Glomerular visceral epithelial cell (primary cell): ENCODE measurements around the gene STAT1.
A peak's percentile ranks its signal among the peaks of the same experiment; 100 is the strongest.

Experiments
- DNase-seq: peaks from one replicate; pipeline ENCODE4 v3.0.0-alpha.2; 2016; ENCODE audit errors: extremely low spot score

STAT1 gene

DNA sequence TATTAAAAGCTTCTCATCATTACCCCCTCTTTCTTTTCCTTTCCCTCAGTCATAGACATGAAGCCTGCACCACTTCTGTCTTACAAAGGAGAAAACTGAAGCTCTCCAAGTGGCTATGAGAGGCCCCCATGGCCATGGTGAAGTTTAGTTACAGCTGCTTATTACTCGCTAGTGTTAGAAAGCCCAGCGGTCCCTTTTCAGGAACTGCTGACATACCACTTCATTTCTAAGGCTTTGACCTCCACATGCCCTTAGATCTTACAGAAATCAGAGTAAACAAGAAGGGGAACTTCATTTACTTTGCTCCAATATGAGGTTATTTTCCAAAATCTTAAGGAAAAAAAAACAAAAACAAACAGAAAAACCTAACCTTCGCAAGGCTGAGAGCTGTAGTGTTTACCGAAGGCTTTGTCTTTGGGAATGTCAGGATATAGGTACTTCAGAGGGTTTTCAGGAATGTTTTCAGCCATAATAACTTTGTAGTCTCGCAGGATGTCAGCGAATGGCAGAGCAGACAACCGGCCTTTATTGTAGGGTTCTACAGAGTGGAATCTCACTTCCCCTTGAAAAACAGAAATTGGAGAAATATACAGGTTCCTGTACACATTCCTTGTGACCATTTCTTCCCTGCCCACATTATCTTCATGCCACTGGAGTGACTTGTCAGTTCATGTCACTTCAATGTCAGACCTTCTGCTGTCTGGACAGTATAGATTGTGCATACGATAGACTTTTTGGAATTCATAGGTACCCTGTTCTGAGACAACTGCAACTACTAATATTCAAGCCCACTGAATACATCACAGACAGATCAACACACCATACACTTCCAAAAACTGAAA lies 18.8 kb upstream of the STAT1 start:
- DNase-seq = no peak

DNA sequence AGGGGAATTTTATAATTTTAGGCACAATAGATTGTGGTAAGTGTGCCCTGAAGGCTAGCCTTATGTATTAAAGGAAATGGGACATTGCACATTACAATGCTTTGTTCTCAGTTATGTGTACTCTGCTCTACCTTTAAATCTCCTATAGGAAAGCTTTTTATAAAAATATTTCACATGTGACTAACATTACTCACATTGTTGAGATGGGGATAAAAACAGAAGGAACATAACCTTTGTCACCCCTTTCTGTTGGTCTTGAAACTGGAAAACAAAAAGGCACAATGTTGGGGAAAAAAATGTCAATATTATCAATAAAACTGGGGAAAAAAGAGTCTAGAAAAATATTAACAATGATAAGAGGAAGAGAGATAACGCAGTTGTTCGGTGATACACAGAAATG lies 17.3 kb upstream of the STAT1 start:
- DNase-seq = no peak

DNA sequence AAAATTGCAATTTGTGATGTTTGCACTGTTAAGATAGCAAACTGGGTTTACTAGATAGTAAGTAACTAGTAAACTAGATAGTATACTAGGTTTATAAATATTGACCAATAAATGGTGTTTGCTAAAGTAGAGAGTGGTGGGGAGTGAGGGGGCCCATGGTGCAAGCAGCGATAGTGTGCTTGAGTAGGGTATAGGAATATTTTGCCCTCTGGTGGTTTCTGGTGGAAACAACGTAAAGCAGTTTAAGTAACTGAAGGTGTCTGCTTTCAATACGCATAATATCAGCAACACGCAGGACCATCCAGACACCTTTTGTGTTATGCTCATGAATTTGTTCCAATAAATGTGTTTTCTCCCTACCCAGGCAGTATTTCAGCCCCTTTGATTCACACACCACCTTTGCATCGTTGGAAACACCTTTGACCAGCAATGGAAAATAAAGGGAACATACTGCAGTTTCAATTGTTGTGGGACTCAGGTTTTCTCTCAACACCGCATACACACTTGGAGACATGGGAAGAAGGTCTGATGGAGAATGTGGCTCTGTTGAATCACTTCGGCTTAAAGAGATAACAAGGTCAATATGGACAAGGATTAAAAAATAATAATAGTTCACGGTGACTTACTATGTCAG lies 16.7 kb upstream of the STAT1 start:
- DNase-seq = peak; percentile 69

DNA sequence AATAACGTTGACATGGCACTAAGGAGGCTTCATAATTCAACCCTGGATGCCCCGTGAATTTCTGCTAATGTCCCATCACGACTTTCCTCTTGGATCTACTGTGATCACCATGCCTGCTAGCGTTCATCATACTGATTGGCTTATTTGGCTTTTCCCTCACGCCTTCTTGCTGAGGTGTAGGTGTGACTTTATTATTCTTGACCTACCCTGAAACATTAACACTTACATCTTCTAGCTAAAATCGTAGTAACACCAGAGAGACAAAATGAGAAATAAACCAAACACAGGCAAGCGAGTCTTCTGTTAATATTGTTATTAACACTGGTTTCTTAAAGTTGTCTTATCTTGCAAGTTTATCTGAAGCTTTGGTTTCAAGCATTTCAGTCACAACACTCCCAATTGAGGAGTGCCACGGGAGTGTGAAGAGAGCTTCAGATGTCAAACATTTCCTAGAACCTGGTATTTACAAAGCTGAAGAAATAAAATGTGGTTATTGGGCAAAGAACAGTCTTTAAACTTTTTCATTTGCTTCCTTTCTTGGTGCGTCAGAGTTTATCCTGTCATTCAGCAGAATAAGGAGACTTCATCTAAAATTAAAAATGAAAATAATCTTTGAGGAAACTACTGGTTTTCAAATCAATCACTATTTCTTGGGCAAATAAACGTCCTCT lies 15.4 kb upstream of the STAT1 start:
- no peak for DNase-seq

DNA sequence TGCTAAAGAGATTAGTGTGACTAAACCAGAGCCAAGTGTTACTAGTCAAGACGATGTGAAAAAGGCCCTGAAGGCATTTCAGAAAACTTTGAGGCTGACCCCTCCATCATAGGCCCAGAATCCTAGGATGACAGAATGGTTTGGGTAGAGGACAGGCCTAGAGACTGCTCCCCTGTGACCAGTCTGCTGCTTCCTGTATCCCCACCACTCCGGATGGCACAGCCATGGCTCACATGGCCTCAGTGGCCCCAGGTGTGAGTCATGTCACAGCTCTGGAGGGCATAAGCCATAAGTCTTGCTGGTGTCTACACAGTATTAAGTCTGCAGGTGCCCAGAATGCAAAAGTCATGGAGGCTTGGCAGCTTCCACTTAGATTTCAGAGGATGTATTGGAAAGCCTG lies 12.4 kb upstream of the STAT1 start:
- no peak for DNase-seq

DNA sequence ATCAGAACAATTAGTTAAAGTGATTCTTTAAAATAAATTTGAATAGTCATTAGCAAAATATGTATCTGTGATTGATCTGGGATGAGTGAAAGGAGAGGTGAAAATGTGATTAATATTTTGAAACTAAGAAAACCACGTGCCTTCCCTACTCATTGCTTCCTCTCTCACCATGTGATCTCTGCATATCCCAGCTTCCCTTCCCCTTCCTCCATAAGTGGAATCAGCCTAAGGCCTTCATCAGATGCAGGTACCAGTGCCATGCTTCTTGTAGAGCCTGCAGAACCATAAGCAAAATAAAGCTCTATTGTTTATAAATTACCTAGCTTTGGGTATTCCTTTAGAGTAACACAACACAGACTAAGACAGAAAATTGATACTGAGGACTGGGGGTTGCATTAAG lies 11.2 kb upstream of the STAT1 start:
- DNase-seq = no peak

DNA sequence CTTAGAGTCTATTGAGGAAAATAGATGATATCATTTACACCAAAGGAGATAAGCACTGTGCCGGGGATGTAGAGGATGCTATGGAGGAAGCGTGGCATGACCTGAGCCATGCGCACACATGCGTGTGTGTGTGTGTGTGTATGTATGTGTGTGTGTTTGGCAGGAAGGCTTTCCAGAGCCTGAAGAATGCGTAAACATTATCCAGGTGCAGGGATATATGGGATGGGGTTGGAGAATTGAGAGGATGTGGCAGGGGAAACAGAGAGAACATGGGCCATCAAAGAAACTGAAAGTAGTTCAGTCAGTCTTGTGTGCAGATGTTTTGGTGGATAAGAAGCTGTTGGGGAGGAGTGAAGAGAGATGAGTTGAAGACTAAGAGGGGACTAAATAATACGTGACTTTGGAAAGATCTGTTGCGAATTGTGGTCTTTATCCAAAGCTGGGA lies 9.3 kb upstream of the STAT1 start:
- DNase-seq = no peak

DNA sequence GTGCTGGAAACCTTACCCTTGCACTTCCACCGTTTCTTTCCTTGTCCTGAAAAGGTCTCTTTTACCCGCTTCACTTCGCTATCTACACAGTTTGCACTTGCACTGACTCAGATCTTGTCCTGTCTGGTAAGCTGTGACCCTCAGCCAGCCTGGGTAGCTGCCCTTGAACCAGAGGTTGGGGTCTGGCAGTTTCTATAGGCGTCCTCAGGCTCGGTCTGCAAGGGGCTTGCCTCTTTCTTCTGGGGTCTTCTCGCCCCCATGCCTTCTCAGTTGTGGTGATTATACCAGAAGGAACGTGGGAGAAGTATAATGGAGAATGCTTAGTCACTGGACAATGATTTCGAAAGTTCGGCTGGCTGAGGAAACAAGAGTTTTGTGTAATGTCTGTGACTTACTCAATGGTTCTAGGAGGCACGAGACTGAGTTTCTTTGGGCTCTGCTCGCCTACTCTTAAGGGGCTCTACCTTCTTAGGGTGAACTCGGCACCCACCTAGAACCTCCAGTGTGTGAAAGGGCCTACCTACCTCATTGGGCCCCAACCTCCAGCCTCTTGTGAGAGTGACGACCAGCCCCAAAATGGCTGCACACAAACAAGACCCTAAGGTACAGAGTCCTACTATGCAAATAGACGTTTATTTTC lies 6.9 kb upstream of the STAT1 start:
- peak; percentile 53 for DNase-seq

DNA sequence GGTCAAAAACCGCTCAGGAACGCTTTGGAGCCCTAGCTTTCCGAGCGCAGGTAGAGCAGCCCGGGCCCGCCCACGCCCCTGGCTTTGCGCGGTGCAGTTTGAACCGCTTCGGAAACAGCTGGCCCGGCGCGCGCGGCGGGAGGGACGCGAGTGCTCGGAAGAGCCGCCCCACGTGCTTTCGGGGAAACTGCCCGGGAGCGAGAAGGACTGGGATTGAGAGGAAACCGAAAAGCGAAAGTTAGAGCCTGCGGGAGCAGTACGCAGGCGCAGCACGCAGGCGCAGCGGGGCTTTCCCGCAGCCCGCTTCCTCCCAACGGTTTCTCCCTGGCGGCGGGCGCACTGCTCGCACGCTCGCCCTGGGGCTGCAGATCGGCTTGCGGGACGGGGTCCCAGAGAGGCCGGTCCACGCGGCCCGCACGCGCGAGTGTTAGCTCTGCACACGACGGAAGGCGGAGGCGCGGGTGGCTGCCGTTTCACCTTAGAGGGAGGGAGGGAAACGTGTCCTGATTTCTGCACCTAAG lies 6.3 kb upstream of the STAT1 start:
- peak; percentile 99 for DNase-seq

DNA sequence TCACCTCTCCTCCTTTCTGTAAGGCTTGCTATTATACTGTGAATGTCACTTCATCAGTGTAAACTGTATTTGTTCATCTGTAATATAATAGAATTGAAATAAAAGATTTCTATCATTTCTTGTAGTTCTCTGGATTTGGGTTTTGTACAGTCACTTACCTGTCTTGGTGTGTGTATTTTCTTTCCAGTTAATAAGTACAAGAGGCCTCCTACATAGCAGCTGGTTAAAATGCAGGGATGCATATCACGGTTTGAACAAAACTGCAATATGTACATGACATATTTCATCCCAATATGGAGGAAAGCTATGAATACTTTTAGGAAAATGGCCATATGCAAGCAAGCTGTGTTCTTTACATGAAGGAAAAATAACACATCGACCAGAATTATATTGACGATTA lies 5.4 kb upstream of the STAT1 start:
- DNase-seq = peak; percentile 45

DNA sequence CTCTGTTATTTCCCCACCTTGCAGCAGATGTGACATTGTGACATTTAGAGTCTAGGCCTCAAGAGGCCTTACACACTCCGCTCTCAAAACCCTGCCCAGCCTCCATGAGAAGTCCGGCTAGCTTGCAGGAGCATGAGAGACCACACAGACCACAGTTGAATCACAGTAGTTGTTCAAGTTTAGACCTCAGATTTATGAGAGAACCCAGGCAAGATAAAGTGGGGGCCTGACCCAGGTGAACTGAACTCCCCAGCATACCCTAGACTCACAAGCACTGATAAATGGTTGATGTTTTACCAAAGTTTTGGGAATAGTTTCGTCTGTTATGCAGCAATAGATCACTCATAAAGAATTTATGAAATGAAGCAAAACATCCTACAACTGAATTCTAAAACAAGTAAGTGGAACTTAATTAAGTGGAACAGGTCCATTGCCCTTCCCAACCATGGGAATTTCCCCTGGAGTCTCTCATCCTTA lies 4.7 kb upstream of the STAT1 start:
- peak; percentile 95 for DNase-seq

DNA sequence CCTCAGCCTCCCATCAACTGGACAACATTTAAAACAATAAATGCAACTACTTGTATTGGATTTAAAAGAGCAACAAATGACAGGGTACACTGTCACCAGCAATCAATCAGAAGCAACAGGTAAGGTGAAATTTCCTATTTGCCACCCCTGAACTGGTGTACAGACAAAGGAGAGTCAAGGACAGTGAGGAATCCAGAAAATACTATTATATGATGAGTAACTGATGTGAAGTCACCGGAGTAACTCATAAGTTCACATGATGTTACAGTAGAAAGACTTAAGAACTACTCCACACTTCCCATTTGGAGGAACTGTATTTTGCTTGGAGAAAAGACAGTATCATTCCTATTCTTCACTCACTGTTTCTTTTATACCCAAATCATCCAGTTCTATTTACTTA lies 4.1 kb upstream of the STAT1 start:
- DNase-seq = peak; percentile 49

DNA sequence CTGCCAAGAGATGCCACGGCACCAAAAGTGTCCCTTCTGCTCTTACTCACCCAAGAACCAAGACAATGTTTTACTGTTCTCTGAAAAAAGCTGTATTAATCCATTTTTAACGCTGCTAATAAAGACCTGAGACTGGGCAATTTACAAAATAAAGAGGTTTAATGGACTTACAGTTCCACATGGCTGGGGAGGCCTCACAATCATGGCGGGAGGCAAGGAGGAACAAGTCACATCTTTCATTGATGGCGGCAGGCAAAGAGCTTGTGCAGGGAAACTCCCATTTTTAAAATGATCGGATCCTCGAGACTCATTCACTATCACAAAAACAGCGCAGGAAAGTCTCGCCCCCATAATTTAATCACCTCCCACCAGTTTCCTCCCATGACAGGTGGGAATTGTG lies 1.9 kb upstream of the STAT1 start:
- no peak for DNase-seq

DNA sequence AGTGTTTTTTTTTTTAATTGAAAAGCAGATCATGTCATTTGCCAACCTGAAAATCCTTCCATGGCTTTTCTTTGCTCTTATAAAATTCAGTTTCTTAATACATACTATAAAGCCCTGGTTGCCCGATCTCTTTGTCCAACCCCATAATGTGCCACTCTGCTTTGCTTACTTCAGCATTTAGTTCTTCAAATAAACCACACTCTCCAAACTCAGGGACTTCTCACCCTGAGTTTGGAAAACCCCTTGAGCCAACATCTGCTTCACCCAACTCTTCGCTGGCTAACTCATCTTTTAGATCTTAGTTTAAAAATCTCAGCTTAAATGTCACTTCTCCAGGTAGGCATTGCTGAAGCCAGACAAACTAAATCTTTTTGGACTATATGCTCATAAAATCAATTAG lies 1.3 kb upstream of the STAT1 start:
- DNase-seq = no peak

DNA sequence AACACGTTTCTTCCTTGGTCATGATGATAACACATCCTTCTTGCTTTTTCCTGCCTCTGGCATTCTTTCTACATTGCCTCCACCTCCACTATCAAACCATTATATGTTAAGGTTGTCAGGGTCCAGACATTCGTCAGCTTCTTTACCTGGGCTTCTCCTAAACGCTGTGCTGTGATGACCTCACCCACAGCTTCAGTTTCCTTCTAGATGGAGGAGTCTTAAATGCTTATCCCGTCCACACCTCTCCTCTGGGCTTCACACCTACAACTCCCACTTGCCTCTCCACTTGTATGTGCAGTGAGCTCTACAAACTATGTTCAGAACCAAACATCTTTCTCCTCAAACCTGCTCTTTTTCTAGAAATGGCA lies 666 bp upstream of the STAT1 start:
- DNase-seq = no peak

DNA sequence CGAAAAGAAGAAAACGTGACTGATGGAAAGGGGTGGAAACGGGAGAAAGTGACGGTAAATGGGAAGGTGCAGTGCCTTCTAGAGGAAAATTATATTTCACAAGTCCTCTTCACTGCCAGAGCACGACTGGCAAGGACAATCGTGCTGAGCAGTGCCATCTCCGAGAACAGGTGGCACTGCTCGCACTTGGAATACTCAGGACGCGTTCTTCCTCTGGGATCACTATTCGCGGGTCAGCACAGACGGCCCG lies 364 bp downstream of the STAT1 start:
- no peak for DNase-seq

DNA sequence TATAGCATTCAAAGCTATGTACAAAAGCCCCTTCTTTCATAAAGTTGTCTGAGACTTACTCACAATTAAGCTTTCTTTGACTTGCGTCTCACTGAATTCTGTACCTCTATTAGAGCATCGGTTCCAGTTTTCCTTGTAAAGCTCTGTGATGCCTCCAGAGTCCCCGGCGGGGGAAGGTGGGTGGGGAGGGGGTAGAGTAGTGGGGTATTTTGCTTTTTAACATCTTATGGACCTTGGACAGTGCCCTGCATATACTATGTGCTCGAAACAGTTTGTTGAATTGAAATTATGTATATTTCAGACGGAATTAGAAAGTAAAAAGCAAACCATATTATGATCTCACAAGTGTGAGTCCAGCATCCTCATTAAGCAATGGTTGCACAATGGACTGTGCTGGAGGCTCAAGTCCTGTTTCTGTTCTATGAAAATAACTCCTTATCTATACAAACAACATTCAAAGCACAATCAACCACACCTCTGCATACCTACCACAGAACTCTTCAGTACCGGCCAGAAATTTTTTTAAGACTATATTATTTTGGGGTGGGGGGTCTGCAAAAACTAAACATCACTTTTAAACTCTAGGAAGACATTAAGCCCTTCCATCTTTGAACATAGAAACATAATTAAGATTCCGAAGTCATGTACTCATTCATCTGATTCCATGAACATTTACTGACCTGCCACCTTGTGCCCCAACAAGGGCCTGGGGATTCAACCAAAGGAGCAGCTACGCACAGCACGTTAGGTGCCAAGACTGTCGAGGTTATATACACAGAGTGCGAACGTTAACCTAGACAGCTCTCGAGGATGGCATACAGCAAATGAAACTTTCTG lies 908 bp downstream of the STAT1 start:
- DNase-seq = no peak

DNA sequence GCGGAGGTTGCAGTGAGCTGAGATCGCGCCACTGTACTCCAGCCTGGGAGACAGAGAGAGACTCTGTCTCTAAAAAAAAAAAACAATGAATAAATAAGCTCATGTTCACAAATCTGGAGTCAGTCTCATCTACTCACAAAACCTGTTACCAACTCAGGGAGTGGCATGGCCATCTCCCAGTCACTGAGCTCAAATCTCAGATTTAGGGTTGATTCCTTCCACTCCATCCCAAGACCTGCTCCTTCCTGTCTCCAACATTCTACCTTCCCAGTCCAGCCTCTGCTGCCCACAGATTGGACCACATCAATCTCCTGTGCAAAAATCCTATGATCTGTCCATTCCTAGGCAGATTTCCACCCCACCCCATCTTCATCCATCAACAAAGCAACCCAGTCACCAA lies 1.6 kb downstream of the STAT1 start:
- no peak for DNase-seq

DNA sequence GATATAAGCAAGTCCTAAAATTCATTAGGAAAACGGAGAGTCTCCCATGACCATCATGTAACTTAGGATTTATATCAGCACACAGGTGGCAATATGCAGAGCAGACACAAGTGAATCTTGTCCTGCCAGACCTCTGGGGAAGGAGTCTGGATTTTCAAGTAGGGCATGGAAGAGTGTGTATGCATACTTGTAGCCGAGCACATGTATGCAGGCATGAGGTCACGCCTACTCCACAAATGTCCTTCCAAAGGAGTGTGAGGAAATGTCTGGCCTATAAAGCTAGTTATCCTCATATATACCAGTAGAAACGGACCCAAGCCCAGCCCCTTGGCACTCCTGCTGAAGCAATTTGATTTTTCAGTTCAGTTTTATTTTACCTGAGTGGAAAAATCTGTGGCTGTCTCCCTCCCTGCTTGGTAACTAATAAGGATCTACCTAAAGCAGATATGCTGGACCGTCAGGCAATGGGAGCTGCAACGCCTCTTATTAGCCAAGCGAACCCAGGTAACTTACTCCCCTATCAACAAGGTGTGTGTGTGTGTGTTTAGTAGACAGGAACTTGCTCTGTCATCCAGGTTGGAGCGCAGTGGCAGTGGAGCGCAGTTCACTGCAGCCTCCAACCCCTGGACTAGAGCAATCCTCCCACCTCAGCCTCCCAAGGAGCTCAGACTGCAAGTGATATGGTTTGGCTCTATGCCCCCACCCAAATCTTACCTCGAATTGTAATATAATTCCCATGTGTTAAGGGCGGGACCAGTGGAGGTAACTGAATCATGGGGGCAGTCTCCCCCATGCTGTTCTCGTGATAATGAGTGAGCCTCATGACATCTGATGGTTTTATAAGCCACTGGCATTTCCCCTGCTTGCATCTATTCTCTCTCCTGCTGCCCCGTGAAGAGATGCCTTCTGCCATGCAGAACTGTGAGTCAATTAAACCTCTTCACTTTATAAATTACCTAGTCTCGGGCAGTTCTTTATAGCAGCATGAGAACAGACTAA lies 2.8 kb downstream of the STAT1 start:
- DNase-seq = peak; percentile 35
